ENCODE measurements around the gene FBXO3.
A peak's percentile ranks its signal among the peaks of the same experiment; 100 is the strongest.
"Not testable (repeated sequence)": the region's sequence is repeated elsewhere in the genome, so short reads cannot be mapped to it uniquely, and the experiment has no call there.

The FBXO3 gene

DNA sequence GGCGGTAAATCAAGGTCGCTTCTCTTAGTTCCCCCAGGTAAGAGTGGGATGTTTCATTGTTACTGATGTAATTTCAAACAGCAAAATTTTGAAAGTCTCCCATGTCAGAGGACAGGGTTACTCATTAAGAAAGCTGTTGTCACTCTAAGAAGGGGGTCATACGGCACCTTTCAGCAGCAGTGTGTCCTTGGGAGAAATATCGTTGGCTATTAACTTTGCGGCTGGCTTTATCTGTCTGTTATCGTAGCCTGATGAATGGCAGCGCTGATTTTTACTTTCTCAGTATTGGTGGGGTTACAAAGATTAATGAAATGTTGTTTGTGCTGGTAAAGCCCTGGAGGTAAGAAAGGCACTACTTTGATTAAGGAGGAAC, 27.5 kb upstream of the FBXO3 start:
- DNase-seq (ENCODE audit: low read depth): no peak
- no peak overlapping the region for H3K4me3 ChIP-seq (ENCODE audit: control insufficient read depth, low read depth, low read length)
- TF ChIP-seq, protein P1, sequence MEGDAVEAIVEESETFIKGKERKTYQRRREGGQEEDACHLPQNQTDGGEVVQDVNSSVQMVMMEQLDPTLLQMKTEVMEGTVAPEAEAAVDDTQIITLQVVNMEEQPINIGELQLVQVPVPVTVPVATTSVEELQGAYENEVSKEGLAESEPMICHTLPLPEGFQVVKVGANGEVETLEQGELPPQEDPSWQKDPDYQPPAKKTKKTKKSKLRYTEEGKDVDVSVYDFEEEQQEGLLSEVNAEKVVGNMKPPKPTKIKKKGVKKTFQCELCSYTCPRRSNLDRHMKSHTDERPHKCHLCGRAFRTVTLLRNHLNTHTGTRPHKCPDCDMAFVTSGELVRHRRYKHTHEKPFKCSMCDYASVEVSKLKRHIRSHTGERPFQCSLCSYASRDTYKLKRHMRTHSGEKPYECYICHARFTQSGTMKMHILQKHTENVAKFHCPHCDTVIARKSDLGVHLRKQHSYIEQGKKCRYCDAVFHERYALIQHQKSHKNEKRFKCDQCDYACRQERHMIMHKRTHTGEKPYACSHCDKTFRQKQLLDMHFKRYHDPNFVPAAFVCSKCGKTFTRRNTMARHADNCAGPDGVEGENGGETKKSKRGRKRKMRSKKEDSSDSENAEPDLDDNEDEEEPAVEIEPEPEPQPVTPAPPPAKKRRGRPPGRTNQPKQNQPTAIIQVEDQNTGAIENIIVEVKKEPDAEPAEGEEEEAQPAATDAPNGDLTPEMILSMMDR (IDR thresholded peaks at IDR 0.05; ENCODE audit: control insufficient read depth, insufficient read depth, low read depth, low read length, missing control alignments): no peak

DNA sequence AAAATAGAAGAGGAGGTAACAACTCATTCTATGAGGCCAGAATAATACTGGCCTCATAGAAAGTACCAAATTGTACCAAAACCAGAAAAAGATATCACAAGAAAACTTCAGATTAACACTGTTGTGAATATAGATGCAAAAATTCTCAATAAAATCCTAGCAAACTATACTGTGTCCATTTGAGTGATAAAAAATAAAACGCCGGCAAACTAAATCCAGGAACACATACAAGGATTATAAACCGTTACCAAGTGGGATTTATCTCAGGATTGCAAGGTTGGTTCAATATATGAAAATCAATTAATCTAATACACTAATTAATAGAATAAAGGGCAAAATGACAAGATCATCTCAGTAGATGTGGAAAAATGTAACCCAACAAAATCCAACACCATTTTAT, 23.6 kb upstream of the FBXO3 start:
- H3K4me3 ChIP-seq (ENCODE audit: control insufficient read depth, low read depth, low read length): no peak overlapping the region
- TF ChIP-seq, protein P1 (IDR thresholded peaks at IDR 0.05; ENCODE audit: control insufficient read depth, insufficient read depth, low read depth, low read length, missing control alignments): no peak
- no peak for DNase-seq (ENCODE audit: low read depth)

DNA sequence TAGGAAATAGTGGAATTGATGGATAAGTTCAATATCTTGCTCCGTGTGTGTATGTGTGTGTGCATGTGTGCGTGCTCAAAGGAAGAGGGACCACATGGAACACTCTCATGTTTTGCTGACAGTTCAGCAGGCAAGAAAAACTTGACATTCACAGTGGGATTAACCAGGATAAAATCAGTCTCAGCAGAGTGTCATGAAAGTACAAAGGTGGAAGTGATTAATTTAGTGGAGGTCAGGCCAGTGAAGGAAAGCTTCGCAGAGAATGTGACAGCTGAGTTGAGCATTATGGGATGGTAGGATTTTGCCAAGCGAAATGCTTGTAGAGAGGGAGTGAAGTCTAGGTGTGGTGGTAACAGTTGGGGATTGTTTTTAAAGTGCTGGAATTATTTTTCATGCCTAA, 15.7 kb upstream of the FBXO3 start:
- H3K4me3 ChIP-seq (ENCODE audit: control insufficient read depth, low read depth, low read length): no peak overlapping the region
- DNase-seq (ENCODE audit: low read depth): no peak

DNA sequence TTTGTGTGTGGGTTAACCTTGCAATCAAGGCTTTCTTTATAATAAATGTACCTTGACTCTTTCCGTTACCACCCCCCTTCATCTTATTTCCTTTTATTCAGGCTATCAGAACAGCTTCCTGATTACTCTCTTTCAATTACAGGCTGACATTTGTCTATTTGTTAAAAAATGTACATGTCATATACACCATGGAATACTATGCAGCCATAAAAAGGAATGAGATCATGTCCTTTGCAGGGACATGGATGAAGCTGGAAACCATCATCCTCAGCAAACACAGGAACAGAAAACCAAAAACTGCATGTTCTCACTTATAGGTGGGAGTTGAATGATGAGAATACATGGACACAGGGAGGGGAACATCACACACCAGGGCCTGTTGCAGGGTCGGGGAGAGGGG, 13.8 kb upstream of the FBXO3 start:
- not testable (repeated sequence) for H3K4me3 ChIP-seq (ENCODE audit: control insufficient read depth, low read depth, low read length); DNase-seq (ENCODE audit: low read depth)

More for the DNA sequence above, 15.7 kb upstream of the FBXO3 start:
- TF ChIP-seq, protein P1 (IDR thresholded peaks at IDR 0.05; ENCODE audit: control insufficient read depth, insufficient read depth, low read depth, low read length, missing control alignments): no peak

DNA sequence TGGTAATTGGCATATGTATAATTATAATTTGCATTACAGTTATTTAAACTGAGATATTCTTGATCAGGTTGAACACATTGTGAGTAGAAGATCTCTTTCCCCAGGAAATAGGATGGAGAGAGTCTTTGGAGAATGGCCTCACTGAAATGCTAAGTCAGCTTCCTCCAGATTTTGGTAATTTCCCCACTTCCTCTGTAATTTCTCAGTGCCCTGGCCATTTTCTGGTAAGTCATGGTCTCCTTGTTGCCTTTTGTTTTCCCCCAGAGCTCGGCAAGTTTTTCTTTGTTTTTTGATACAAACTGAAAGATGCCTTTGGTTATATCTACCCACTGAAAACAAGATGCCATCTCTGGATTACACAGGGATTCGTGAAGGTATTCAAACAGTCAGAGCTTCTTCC, 12.8 kb upstream of the FBXO3 start:
- no peak for DNase-seq (ENCODE audit: low read depth)
- H3K4me3 ChIP-seq (ENCODE audit: control insufficient read depth, low read depth, low read length): no peak overlapping the region
- TF ChIP-seq, protein P1 (IDR thresholded peaks at IDR 0.05; ENCODE audit: control insufficient read depth, insufficient read depth, low read depth, low read length, missing control alignments): no peak

DNA sequence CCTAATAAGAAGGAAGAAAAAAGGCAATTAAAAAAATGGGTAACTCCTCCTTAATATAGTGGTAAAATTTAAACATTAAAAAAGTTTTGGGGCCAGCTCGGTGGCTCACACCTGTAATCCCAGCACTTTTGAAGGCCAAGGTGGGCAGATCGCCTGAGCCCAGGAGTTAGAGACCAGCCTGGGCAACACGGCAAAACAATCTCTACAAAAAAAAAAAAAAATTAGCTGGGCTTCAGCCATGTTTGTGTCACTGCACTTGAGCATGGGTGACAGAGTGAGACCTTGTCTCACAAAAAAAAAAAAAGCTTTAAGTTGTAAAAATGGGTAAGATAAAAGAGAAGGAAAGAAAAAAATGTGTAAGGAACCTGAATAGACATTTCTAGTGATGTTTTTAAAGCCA, 11.3 kb upstream of the FBXO3 start:
- no peak for DNase-seq (ENCODE audit: low read depth)
- no peak overlapping the region for H3K4me3 ChIP-seq (ENCODE audit: control insufficient read depth, low read depth, low read length)
- TF ChIP-seq, protein P1 (IDR thresholded peaks at IDR 0.05; ENCODE audit: control insufficient read depth, insufficient read depth, low read depth, low read length, missing control alignments): no peak

DNA sequence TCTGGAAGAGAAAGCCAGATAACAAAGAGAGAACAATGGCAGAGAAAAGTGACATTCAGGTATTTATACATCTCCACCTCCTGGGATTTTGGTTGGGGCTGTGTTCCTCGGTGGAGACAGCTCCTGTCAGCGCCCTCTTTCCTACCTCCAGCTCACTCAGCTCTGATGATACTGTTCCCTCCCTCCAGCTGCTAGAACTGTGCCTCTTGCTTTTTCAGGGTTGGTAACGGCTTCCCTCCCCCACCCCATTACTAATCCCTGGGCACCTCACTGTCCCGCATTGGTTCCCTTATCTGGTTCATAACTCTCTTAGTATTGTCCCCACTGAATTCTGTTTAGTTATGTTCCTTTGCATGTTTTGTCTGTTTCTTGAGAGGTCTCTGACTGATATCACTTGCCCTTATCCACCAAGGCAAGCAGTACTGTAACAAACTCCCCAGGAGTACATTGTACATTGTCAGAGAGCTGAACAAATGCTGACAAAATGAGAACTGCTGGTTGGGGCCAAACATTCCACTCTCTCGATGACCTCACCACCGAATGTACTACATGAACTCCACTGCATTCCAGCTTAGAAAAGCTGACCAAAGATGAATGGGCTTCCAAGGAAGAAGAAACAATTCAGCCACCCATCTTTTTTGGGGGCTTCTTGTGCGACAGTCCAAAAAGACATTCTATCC, 5.7 kb upstream of the FBXO3 start:
- H3K4me3 ChIP-seq (ENCODE audit: control insufficient read depth, low read depth, low read length): no peak overlapping the region
- TF ChIP-seq, protein P1 (IDR thresholded peaks at IDR 0.05; ENCODE audit: control insufficient read depth, insufficient read depth, low read depth, low read length, missing control alignments): no peak
- peak; percentile 34 for DNase-seq (ENCODE audit: low read depth)
